Measurements from ENCODE around the gene EEPD1. TPM values are rescaled to one million over a fixed set of nuclear protein-coding genes. Genes with fewer than 3 reads are reported as not detected.

The EEPD1 gene
- total RNA-seq, 1 donor from 2014 or later: 9.9 TPM

GRCh38 chr7:36155811-36156361 is 2.8 kb downstream of the EEPD1 start:
- Histone ChIP-seq H3K4me3 (peak overlapping the region; percentile 28), H3K27me3 (no peaks in the 10 kb centered on the region), H3K9me3 (no peaks in the 10 kb centered on the region), H3K36me3 (no peaks in the 10 kb centered on the region), H3K4me1 (peaks cover 27% of the 10 kb centered on the region), H3K27ac (no peak overlapping the region)
- no peak for ATAC-seq
- intact Hi-C loops (cut with DNase I): no loop called here
- DNase-seq: no peak
- TF ChIP-seq CTCF (IDR thresholded peaks at IDR 0.05): no peak

- no peaks in the 10 kb centered on the region for H3K36me3 ChIP-seq
- intact Hi-C loops (cut with DNase I): no loop called here
- ATAC-seq: no peak
- H3K4me1 ChIP-seq: peaks cover 27% of the 10 kb centered on the region
- H3K9me3 ChIP-seq: no peaks in the 10 kb centered on the region
- DNase-seq: no peak
- no peaks in the 10 kb centered on the region for H3K27me3 ChIP-seq
- no peak overlapping the region for H3K27ac ChIP-seq
- TF ChIP-seq CTCF (IDR thresholded peaks at IDR 0.05): no peak
- H3K4me3 ChIP-seq: no peak overlapping the region
Measured at GRCh38 chr7:36157527-36158320, 4.7 kb downstream of the EEPD1 start.

- intact Hi-C loops (cut with DNase I): no loop called here
- no peak for TF ChIP-seq CTCF (IDR thresholded peaks at IDR 0.05)
- H3K4me1 ChIP-seq: peaks cover 27% of the 10 kb centered on the region
- no peaks in the 10 kb centered on the region for H3K27me3 ChIP-seq
- ATAC-seq (no peak), DNase-seq (no peak)
- no peaks in the 10 kb centered on the region for H3K9me3 ChIP-seq
- H3K4me3 ChIP-seq: no peak overlapping the region
- no peak overlapping the region for H3K27ac ChIP-seq
- H3K36me3 ChIP-seq: no peaks in the 10 kb centered on the region
Measured at GRCh38 chr7:36158321-36158605, 5.2 kb downstream of the EEPD1 start.

GRCh38 chr7:36159618-36160017 is 6.6 kb downstream of the EEPD1 start:
- intact Hi-C loops (cut with DNase I): no loop called here
- ATAC-seq (no peak), DNase-seq (no peak)
- Histone ChIP-seq H3K27ac (no peak overlapping the region), H3K36me3 (no peaks in the 10 kb centered on the region), H3K27me3 (no peaks in the 10 kb centered on the region), H3K9me3 (no peaks in the 10 kb centered on the region), H3K4me1 (peaks cover 18% of the 10 kb centered on the region), H3K4me3 (no peak overlapping the region)
- no peak for TF ChIP-seq CTCF (IDR thresholded peaks at IDR 0.05)

GRCh38 chr7:36160313-36160712 is 7.3 kb downstream of the EEPD1 start:
- DNase-seq: no peak
- Histone ChIP-seq H3K9me3 (no peaks in the 10 kb centered on the region), H3K27me3 (no peaks in the 10 kb centered on the region), H3K4me1 (peaks cover 11% of the 10 kb centered on the region), H3K36me3 (no peaks in the 10 kb centered on the region), H3K4me3 (no peak overlapping the region), H3K27ac (no peak overlapping the region)
- no peak for TF ChIP-seq CTCF (IDR thresholded peaks at IDR 0.05)
- intact Hi-C loops (cut with DNase I): no loop called here
- ATAC-seq: no peak

Data from upper lobe of right lung (tissue), 1 donor.